ENCODE measurements around the gene BRF1.

- TF ChIP-seq POLR2AphosphoS5 (IDR thresholded peaks at IDR 0.05; ENCODE audit: insufficient read depth in 1 of 2, low read depth in 1 of 2), result no peak
- no peak for TF ChIP-seq CTCF (IDR thresholded peaks at IDR 0.05)
- TF ChIP-seq POLR2A (IDR thresholded peaks at IDR 0.05), result no peak
These were observed 81.0 kb downstream of the BRF1 start for GRCh38 chr14:105219753-105220152.
